Gastroesophageal sphincter (tissue), 3 donors: ENCODE measurements around the gene EFR3B.

Source experiments
- EP300 ChIP-seq: sonication (generic); formaldehyde crosslinking; IDR thresholded peaks from one replicate; pipeline ENCODE4 v1.6.1; 2017; ENCODE audit warnings: antibody characterized with exemption, mild to moderate bottlenecking
- POLR2A ChIP-seq, 2 donors: fragments of 450-650 bp; IDR thresholded peaks; one replicate each; pipeline ENCODE4 v1.6.1; 2017; ENCODE audit warnings: antibody characterized with exemption in 2 of 2, mild to moderate bottlenecking in 2 of 2, moderate library complexity in 1 of 2
- POLR2AphosphoS5 ChIP-seq: sonication (generic); formaldehyde crosslinking; IDR thresholded peaks from one replicate; pipeline ENCODE4 v1.6.1; 2017; ENCODE audit warnings: antibody characterized with exemption
- TF ChIP-seq, protein P1 (sequence below), 4 experiments: fragments of 200-600 bp in 2 of 4; fragments of 450-650 bp in 2 of 4; sonication (generic) in 1 of 4; IDR thresholded peaks; one replicate each; pipeline ENCODE4 v1.5.1; 2017 to 2019; ENCODE audit warnings: antibody characterized with exemption in 4 of 4, mild to moderate bottlenecking in 2 of 4, moderate library complexity in 2 of 4

DNA sequence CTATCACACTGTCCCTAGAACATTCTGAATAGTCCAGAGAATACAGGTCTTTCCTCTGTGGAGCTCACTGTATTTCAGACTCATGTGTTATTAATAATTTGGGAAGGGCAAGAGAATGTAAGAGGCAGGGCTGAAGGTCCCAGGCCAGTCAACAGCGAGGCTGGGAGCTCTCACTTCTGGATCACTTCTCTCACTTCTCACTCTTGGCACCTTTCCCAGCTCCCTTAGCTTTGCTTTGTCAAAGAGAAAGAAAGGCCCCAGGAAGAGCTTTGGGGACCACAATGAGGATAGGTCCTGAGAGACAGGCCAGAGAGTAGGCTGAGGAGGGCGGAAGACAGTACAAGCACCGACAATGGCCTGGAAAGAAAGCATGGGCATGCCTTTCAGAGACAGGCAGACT, 11.2 kb downstream of the EFR3B start:
- no peak for TF ChIP-seq EP300
- TF ChIP-seq, protein P1, sequence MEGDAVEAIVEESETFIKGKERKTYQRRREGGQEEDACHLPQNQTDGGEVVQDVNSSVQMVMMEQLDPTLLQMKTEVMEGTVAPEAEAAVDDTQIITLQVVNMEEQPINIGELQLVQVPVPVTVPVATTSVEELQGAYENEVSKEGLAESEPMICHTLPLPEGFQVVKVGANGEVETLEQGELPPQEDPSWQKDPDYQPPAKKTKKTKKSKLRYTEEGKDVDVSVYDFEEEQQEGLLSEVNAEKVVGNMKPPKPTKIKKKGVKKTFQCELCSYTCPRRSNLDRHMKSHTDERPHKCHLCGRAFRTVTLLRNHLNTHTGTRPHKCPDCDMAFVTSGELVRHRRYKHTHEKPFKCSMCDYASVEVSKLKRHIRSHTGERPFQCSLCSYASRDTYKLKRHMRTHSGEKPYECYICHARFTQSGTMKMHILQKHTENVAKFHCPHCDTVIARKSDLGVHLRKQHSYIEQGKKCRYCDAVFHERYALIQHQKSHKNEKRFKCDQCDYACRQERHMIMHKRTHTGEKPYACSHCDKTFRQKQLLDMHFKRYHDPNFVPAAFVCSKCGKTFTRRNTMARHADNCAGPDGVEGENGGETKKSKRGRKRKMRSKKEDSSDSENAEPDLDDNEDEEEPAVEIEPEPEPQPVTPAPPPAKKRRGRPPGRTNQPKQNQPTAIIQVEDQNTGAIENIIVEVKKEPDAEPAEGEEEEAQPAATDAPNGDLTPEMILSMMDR (IDR thresholded peaks at IDR 0.05) = no peak
- no peak for TF ChIP-seq POLR2A (IDR thresholded peaks at IDR 0.05)
- TF ChIP-seq POLR2AphosphoS5 = no peak
